ENCODE data around the gene PIKFYVE. TPM values are rescaled to one million over a fixed set of nuclear protein-coding genes. Genes with fewer than 3 reads are reported as not detected.
"Not testable (repeated sequence)": the region's sequence is repeated elsewhere in the genome, so short reads cannot be mapped to it uniquely, and the experiment has no call there.

Gene PIKFYVE
- total and polyA plus RNA-seq, 3 donors from 2014 or later: 29.0 to 55.0 (median 50.0) TPM

- Histone ChIP-seq H3K9me3 (no peaks in the 10 kb centered on the region), H3K4me3 (peak overlapping the region; percentile 70 to 72), H3K36me3 (ENCODE audit: low read depth, missing control alignments) (no peaks in the 10 kb centered on the region), H3K27ac (peak overlapping the region; percentile 48 to 73), H3K4me1 (peaks cover 24% of the 10 kb centered on the region), H3K27me3 (no peaks in the 10 kb centered on the region)
- peak; percentile 86 for DNase-seq
- 0 to 1% methylated on average over 34 to 36 of the region's 36 CpGs for WGBS, 2 donors
- intact Hi-C loops (cut with DNase I; ENCODE audit: low total_unique reads): no loop called here
- TF ChIP-seq CTCF (IDR thresholded peaks at IDR 0.05): peak; percentile 50 to 76 (median 64)
- no peak for TF ChIP-seq POLR2A (IDR thresholded peaks at IDR 0.05)
Measured at GRCh38 chr2:208254118-208254870, 11.8 kb upstream of the PIKFYVE start.

DNA sequence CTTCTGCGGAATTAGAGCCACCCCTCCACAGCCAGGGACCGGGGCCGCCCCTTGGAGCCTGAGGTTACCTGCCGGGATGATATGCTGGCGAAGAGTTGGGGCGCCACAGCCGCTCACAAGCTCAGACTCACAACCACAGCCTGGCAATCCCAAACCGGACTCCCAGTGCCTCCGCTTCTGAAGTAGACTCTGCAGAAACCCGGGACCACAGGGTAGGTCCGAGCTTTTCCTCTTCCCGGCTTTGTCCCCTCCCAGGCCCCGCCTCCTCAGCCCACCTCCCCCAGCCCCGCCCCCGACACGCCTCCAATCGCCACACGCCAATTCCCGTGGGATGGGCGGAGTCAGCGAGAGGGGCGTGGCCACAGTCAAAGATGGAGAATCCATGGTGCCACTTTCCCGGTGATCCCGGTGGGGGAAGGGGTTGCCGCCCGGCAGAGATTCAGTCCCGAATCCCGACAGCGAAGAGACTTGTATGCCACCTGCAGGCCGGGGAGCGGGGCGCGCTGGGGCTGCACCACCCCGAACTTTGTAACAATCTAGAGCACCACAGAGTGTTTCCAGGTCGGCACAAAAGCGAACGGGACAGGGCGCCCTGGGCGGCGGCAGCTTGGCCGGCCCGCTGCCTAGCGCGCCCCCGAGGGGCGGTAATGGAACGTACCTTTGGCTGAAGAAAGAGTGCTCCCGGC, 11.0 kb upstream of the PIKFYVE start, which contains the start of gene IDH1:
IDH1 (minus strand) TSS at position 201 of the 686 bp plus-strand sequence. CDS start 3,520 bp downstream, outside the sequence.
- no peaks in the 10 kb centered on the region for H3K27me3 ChIP-seq
- intact Hi-C loops (cut with DNase I; ENCODE audit: low total_unique reads): no loop called here

GRCh38 chr2:208255557-208256106, 10.4 kb upstream of the PIKFYVE start:
- WGBS, 2 donors: 30 to 31% methylated on average over 13 of the region's 13 CpGs
- peak overlapping the region; percentile 70 to 72 for H3K4me3 ChIP-seq
- no peaks in the 10 kb centered on the region for H3K27me3 ChIP-seq
- peaks cover 24% of the 10 kb centered on the region for H3K4me1 ChIP-seq
- peak overlapping the region; percentile 46 to 52 for H3K27ac ChIP-seq
- H3K36me3 ChIP-seq (ENCODE audit: low read depth, missing control alignments): no peaks in the 10 kb centered on the region
- DNase-seq: no peak
- TF ChIP-seq POLR2A (IDR thresholded peaks at IDR 0.05) (no peak), CTCF (IDR thresholded peaks at IDR 0.05) (no peak)
- H3K9me3 ChIP-seq: no peaks in the 10 kb centered on the region
- intact Hi-C loops (cut with DNase I; ENCODE audit: low total_unique reads): no loop called here

More for the DNA sequence above, 11.0 kb upstream of the PIKFYVE start, which contains the start of gene IDH1:
- peak; percentile 98 for DNase-seq
- peaks cover 24% of the 10 kb centered on the region for H3K4me1 ChIP-seq
- peak within 1 kb of the TSS; percentile 48 to 73 for H3K27ac ChIP-seq
- WGBS, 2 donors: 1% methylated on average over 27 to 48 of the region's 48 CpGs
- TF ChIP-seq CTCF (IDR thresholded peaks at IDR 0.05) (no peak), POLR2A (IDR thresholded peaks at IDR 0.05) (no peak)
- no peaks in the 10 kb centered on the region for H3K9me3 ChIP-seq
- no peaks in the 10 kb centered on the region for H3K36me3 ChIP-seq (ENCODE audit: low read depth, missing control alignments)
- peak within 1 kb of the TSS; percentile 70 to 72 for H3K4me3 ChIP-seq

DNA sequence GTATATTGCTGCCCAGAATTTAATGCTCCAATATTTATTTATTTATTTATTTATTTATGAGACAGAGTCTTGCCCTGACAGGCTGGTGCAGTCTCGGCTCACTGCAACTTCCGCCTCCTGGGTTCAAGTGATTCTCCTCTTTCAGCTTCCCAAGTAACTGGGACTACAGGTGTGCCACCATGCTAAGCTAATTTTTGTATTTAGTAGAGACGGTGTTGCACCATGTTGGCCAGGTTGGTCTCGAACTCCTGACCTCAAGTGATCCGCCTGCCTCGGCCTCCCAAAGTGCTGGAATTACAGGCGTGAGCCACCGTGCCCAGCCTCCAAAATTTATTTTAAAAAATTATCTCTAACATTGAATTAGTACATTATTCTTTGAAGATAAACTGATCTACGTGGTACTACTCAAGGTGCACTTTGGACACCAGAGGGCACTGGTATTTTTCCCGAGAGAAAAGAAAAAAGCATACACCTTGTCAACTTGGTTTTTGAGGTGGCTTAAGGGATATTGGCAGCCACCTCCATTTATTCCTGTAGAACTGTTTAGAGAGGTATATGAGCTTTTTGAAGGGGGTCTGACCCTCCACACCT, 9.8 kb upstream of the PIKFYVE start:
- no peaks in the 10 kb centered on the region for H3K9me3 ChIP-seq
- WGBS, 2 donors: 62 to 70% methylated on average over 10 of the region's 10 CpGs
- TF ChIP-seq POLR2A (IDR thresholded peaks at IDR 0.05): no peak
- peak in 2 of 3 experiments; percentile 7 to 19 for TF ChIP-seq CTCF (IDR thresholded peaks at IDR 0.05)
- H3K4me1 ChIP-seq: peaks cover 24% of the 10 kb centered on the region
- peak overlapping the region in 1 of 2 donors; percentile 64 for H3K27ac ChIP-seq
- H3K4me3 ChIP-seq: no peak overlapping the region
- intact Hi-C loops (cut with DNase I; ENCODE audit: low total_unique reads): no loop called here
- H3K36me3 ChIP-seq (ENCODE audit: low read depth, missing control alignments): no peaks in the 10 kb centered on the region
- DNase-seq: no peak
- H3K27me3 ChIP-seq: no peaks in the 10 kb centered on the region

DNA sequence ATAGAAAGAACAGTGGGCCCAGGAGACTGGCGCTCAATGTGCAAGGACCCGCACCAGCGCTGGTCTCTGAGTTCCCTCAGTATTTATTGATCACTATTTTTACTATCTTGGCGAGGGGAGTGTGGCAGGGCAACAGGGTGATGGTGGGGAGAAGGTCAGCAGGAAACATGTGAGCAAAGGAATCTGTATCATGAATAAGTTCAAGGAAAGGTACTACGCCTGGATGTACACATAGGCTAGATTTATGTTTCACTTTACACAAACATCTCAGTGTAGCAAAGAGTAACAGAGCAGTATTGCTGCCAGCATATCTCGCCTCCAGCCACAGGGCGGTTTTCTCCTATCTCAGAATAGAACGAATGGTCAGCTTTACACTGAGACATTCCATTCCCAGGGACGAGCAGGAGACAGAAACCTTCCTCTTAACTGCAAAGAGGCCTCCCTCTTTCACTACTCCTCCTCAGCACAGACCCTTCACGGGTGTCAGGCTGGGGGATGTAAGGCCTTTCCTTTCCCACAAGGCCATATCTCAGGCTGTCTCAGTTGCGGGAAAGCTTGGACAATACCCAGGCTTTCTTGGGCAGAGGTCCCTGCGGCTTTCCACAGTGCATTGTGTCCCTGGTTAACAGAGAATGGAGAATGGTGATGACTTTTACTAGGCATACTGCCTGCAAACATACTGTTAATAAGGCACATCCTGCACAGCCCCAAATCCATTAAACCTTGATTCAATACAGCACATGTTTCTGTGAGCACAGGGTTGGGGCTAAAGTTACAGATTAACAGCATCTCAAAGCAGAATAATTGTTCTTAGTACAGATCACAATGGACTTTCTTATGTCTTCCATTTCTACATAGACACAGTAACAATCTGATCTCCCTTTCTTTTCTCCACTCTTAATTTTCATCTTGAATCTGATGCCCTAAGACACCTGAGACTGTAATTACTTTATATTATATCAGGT, 8.9 kb upstream of the PIKFYVE start:
- H3K27me3 ChIP-seq; H3K9me3 ChIP-seq; H3K36me3 ChIP-seq (ENCODE audit: low read depth, missing control alignments); H3K4me3 ChIP-seq; intact Hi-C loops (cut with DNase I; ENCODE audit: low total_unique reads): not testable (repeated sequence)
- peaks cover 21% of the 10 kb centered on the region for H3K4me1 ChIP-seq
- peak; percentile 25 for DNase-seq
- peak overlapping the region in 1 of 2 donors; percentile 64 for H3K27ac ChIP-seq
- 37 to 54% methylated on average over 12 of the region's 12 CpGs for WGBS, 2 donors
